Osteoblast (primary cell): ENCODE measurements around the gene ZNF337. TPM values are rescaled to one million over a fixed set of nuclear protein-coding genes. Genes with fewer than 3 reads are reported as not detected.
"Not testable (repeated sequence)": the region's sequence is repeated elsewhere in the genome, so short reads cannot be mapped to it uniquely, and the experiment has no call there.

Source experiments
- DNase-seq: peaks from one replicate; pipeline ENCODE4 v3.0.0; 2011; ENCODE audit warnings: low spot score, mixed read lengths; ENCODE audit not compliant: insufficient read length; ENCODE audit errors: missing footprints
- H2AFZ ChIP-seq: 2 replicates; pipeline ENCODE4 v1.6.0; 2011; ENCODE audit warnings: mild to moderate bottlenecking, low read length
- H3K27ac ChIP-seq: 2 replicates; pipeline ENCODE4 v1.5.1; 2011; ENCODE audit warnings: mild to moderate bottlenecking, low read depth, low read length, moderate library complexity
- H3K27me3 ChIP-seq: 2 replicates; pipeline ENCODE4 v1.6.0; 2012; ENCODE audit warnings: mild to moderate bottlenecking, control low read depth, inconsistent platforms, low read length, moderate library complexity; ENCODE audit not compliant: insufficient read depth
- H3K36me3 ChIP-seq: 2 replicates; pipeline ENCODE4 v1.5.1; 2011; ENCODE audit warnings: mild to moderate bottlenecking, low read length, control low read depth, moderate library complexity; ENCODE audit not compliant: insufficient read depth
- H3K4me1 ChIP-seq: 2 replicates; pipeline ENCODE4 v1.5.1; 2011; ENCODE audit warnings: mild to moderate bottlenecking, low read length, control low read depth, moderate library complexity; ENCODE audit not compliant: insufficient read depth
- H3K4me2 ChIP-seq: 2 replicates; pipeline ENCODE4 v1.6.0; 2011; ENCODE audit warnings: mild to moderate bottlenecking, low read length; ENCODE audit not compliant: insufficient read depth
- H3K4me3 ChIP-seq: fragments of 200-600 bp; sonication (generic); 3 replicates; pipeline ENCODE4 v1.5.1; 2012; ENCODE audit warnings: mild to moderate bottlenecking, low read length, inconsistent platforms; ENCODE audit not compliant: insufficient read depth
- H3K79me2 ChIP-seq: 2 replicates; pipeline ENCODE4 v1.6.0; 2012; ENCODE audit warnings: mild to moderate bottlenecking, low read length, control low read depth, inconsistent platforms; ENCODE audit not compliant: insufficient read depth
- H3K9me3 ChIP-seq: 2 replicates; pipeline ENCODE4 v1.5.1; 2011; ENCODE audit warnings: low read depth, low read length, control low read depth
- H4K20me1 ChIP-seq: 2 replicates; pipeline ENCODE4 v1.6.0; 2012; ENCODE audit warnings: mild to moderate bottlenecking, low read length, control low read depth; ENCODE audit not compliant: insufficient read depth
- total RNA-seq: library from RNA; depleted of rRNA; stranded (reverse); fragments of >200 nt; gene quantifications from 2 replicates; pipeline ENCODE4 v1.2.3, GENCODE V29; 2012
- TF ChIP-seq, protein P1 (sequence below): IDR thresholded peaks from 2 replicates; pipeline ENCODE4 v1.5.1; 2011; ENCODE audit warnings: mild to moderate bottlenecking, low read depth, low read length, moderate library complexity; ENCODE audit errors: extremely low read depth

Gene ZNF337
- total RNA-seq, 1 donor = 8.3 TPM

DNA sequence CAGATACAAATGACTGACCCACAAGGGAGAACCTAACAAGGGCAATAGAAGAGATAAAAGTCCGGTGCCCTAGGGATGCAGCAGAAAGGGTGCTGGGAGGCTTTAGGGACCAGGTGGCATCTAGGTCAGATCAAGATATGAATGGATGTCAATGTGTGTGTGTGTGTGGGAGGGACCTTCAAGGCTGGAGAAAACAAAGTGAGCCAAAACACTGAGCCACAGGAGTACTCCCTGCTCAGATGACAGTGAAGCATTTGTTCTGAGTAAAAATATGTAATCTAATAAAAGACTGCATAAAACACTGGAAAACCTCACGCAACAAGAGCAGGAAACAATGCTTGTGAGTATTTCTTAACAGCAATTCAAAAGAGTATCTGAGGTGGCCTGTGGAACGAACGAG lies 28.2 kb downstream of the ZNF337 start:
- TF ChIP-seq, protein P1, sequence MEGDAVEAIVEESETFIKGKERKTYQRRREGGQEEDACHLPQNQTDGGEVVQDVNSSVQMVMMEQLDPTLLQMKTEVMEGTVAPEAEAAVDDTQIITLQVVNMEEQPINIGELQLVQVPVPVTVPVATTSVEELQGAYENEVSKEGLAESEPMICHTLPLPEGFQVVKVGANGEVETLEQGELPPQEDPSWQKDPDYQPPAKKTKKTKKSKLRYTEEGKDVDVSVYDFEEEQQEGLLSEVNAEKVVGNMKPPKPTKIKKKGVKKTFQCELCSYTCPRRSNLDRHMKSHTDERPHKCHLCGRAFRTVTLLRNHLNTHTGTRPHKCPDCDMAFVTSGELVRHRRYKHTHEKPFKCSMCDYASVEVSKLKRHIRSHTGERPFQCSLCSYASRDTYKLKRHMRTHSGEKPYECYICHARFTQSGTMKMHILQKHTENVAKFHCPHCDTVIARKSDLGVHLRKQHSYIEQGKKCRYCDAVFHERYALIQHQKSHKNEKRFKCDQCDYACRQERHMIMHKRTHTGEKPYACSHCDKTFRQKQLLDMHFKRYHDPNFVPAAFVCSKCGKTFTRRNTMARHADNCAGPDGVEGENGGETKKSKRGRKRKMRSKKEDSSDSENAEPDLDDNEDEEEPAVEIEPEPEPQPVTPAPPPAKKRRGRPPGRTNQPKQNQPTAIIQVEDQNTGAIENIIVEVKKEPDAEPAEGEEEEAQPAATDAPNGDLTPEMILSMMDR = no peak
- Histone ChIP-seq H3K4me2 (no peak overlapping the region), H3K79me2 (no peaks in the 10 kb centered on the region)

DNA sequence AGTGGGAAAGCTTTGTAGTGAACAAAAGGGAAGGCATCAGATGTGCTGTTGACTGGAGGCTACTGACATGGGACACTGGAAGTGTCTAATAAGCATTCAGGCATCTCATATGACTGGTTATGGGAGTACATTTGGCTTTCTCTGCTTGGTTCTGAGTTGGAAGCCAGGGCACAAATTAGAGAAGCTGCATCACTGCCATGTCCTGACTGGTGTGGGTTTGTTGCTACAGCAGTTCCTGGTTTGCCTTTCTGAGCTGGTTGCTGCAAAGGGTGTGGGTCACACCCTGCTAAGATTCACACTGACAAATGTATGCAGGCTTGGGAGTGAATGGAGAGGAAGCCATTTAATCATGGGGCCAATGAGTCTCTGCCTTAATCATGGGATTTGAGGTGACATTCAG lies 36.7 kb downstream of the ZNF337 start:
- H3K36me3 ChIP-seq = no peaks in the 10 kb centered on the region
- no peaks in the 10 kb centered on the region for H3K4me1 ChIP-seq
- DNase-seq = no peak
- no peaks in the 10 kb centered on the region for H3K27me3 ChIP-seq
- no peak overlapping the region for H3K4me3 ChIP-seq
- no peaks in the 10 kb centered on the region for H4K20me1 ChIP-seq
- no peak overlapping the region for H2AFZ ChIP-seq
- H3K79me2 ChIP-seq = no peaks in the 10 kb centered on the region
- TF ChIP-seq, protein P1 = no peak
- no peak overlapping the region for H3K4me2 ChIP-seq
- H3K9me3 ChIP-seq = no peaks in the 10 kb centered on the region
- no peak overlapping the region for H3K27ac ChIP-seq

More for the DNA sequence above, 28.2 kb downstream of the ZNF337 start:
- H3K27ac ChIP-seq = no peak overlapping the region
- H3K36me3 ChIP-seq = peaks cover 5% of the 10 kb centered on the region
- H4K20me1 ChIP-seq = no peaks in the 10 kb centered on the region
- H3K4me1 ChIP-seq = peaks cover 7% of the 10 kb centered on the region
- H3K9me3 ChIP-seq = no peaks in the 10 kb centered on the region
- H2AFZ ChIP-seq = no peak overlapping the region
- H3K27me3 ChIP-seq = no peaks in the 10 kb centered on the region
- no peak for DNase-seq
- no peak overlapping the region for H3K4me3 ChIP-seq

DNA sequence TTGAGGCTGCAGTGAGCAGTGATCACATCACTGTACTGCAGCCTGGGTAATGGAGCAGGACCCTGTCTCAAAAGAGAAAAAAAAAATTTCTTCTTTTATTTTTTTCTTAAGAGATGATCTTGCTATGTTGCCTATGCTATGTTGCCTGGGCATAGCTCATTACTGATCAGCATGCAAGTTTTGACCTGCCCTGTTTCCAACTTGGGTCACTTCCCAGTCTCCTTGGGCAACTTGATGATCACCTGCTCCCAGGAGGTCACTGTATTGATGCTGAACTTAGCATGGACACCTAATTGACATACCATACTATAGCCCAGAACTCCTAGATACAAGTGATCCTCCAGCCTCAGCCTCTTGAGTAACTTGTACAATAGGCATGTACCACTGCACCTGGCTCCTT lies 42.2 kb downstream of the ZNF337 start:
- no peaks in the 10 kb centered on the region for H3K9me3 ChIP-seq
- H3K4me1 ChIP-seq = no peaks in the 10 kb centered on the region
- TF ChIP-seq, protein P1 = no peak
- no peak overlapping the region for H3K27ac ChIP-seq
- H3K4me2 ChIP-seq = no peak overlapping the region
- no peaks in the 10 kb centered on the region for H4K20me1 ChIP-seq
- DNase-seq = no peak
- no peak overlapping the region for H3K4me3 ChIP-seq
- H3K79me2 ChIP-seq = no peaks in the 10 kb centered on the region
- no peak overlapping the region for H2AFZ ChIP-seq
- no peaks in the 10 kb centered on the region for H3K36me3 ChIP-seq
- H3K27me3 ChIP-seq = no peaks in the 10 kb centered on the region

DNA sequence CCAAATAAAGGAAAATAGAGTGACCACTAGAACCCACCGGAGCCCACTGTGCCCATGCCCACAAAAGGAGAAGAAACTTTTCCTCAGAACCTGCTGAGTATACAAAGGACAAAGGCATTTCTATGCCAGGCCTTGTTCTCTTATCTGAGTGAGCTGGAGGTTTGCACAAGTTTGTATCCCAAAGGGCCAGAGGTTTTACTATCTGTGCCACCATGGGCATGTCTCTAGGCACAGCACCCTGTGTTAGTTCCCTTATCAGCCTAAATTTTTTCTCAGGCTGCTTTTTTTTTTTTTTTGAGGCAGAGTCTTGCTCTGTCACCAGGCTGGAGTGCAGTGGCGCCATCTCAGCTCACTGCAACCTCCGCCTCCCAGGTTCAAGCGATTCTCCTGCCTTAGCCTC lies 43.8 kb downstream of the ZNF337 start:
- H3K4me1 ChIP-seq, H3K27me3 ChIP-seq, H3K36me3 ChIP-seq, H3K4me3 ChIP-seq, H2AFZ ChIP-seq, H3K79me2 ChIP-seq, H3K4me2 ChIP-seq, H3K27ac ChIP-seq, H4K20me1 ChIP-seq, DNase-seq, H3K9me3 ChIP-seq: not testable (repeated sequence)

DNA sequence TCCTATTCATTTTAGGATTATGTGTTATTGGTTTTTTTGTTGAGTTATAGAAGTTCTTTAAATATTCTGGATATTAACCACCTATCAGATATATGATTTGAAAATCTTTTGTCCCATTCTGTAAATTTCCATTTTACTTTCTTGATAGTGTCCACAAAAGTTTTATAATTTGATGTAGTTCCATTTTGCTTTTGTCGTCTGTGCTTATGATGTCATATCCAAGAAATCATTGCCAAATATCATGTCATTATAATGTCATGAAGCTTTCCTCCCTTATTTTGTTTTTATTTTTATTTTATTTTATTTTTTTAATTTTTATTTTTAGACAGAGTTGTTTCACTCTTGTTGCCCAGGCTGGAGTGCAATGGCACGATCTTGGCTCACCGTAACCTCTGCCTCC lies 51.8 kb downstream of the ZNF337 start:
- Histone ChIP-seq H3K79me2 (no peaks in the 10 kb centered on the region), H3K27me3 (no peaks in the 10 kb centered on the region), H3K9me3 (no peaks in the 10 kb centered on the region), H2AFZ (no peak overlapping the region), H3K36me3 (no peaks in the 10 kb centered on the region), H3K4me1 (no peaks in the 10 kb centered on the region), H4K20me1 (no peaks in the 10 kb centered on the region), H3K4me2 (no peak overlapping the region), H3K27ac (no peak overlapping the region), H3K4me3 (no peak overlapping the region)
- DNase-seq = no peak
- TF ChIP-seq, protein P1 = no peak
